ELR (cell line): Measurements from ENCODE around the gene EPB41L1.

Source experiments
- DNase-seq: peaks from one replicate; pipeline ENCODE4 v3.0.0-alpha.2; 2015; ENCODE audit warnings: low read depth

EPB41L1 gene

DNA sequence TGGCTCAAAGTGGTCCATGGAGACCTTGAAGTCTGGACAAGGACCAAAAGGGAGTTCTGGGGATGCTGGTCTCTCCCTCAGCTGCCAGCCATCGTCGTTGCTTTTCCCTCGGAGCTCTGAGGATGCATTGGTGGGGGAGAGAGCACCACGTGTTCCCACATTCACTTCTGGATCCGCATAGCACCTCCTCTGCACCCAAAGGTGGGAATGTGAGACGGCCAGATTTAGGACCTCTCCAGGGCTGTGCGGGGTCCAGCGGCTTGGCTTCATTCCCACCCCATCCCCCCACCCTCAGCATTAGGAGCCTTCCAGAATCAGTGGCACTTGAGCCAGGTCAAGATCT is 1.1 kb downstream of the EPB41L1 start:
- no peak for DNase-seq

DNA sequence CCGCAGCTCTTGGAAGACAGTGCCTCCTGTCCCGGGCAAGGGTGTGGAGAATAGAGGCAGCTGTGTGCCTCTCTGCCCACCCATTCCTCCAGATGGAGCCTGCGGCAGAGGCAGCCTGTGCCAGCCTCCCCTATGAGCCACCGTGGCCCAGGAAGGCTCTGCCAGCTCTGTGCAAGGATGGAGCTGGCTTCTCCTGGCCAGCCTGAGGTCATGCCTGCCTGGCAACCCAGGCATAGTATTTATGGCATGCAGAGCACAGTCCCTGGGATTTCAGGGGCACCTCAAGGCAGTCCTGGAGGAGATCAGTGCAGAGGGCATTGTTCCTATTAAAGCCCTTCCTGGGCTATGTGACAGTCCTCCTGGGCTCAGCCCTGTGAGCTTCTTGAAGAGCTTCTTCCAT is 1.5 kb downstream of the EPB41L1 start:
- DNase-seq, result no peak

DNA sequence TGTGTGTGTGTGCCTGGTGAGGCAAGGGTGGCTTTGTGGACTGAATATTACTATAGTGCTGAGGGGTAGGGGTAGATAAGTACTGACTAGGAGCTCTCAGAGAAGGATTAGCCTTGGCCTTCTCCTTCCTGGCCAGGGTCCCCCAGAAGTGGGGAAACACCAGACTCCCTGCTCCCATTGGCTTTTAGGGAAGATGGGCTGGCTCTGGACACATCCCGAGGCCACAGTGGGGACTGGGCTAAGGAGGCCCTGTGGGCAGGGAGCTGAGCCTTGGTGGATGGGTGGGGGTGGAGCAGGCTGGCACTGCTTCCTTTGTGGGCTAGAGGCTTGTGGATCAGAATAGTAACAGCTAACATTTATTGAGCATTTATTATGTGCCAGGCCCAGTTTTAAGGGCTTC is 3.1 kb downstream of the EPB41L1 start:
- no peak for DNase-seq

DNA sequence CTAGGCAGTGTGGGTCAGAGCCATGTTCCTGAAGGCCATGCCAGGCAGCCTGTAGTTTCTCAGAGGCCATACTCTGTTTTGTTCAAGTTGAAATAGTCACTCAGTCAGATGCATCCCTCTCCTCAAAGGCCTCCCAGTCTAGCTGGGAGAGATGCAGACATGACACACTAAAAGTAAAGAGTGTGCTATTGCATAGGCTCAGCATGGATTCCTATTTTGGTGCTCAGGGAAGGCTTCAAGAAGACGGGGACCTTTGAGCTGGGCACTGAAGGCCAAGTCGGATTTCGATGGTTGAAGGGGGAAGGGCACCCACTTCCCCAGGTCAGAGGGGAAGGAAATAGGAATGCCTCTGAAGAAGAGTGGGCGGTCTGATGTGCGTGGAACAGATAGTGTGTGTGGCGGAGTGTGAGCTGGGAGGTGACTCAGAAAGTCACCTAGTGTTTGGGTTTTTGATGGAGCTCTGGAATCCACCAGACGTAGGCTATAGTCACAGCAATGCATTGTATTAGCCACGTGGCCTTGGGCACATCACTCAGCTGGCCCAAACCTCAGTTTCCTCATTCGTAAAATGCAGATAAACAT is 3.7 kb downstream of the EPB41L1 start:
- DNase-seq, result no peak

DNA sequence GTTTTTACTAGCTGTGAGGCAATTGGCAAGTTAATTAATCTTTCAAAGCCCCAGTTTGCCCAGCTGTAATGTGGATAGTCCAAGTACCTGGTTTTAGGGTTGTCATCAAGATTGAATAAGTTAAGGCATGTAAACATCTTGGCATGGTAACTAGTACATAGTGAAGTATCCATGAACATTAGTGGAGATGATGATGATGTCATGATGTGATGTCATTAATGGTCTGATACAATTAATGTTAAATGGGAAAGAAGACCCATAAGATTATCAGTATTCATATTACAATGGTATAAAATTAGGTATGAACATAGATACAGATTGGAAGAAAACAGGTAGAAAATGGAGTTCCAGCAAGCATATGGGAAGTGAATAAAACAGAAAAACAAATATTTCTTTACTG is 5.3 kb downstream of the EPB41L1 start:
- DNase-seq, result no peak

DNA sequence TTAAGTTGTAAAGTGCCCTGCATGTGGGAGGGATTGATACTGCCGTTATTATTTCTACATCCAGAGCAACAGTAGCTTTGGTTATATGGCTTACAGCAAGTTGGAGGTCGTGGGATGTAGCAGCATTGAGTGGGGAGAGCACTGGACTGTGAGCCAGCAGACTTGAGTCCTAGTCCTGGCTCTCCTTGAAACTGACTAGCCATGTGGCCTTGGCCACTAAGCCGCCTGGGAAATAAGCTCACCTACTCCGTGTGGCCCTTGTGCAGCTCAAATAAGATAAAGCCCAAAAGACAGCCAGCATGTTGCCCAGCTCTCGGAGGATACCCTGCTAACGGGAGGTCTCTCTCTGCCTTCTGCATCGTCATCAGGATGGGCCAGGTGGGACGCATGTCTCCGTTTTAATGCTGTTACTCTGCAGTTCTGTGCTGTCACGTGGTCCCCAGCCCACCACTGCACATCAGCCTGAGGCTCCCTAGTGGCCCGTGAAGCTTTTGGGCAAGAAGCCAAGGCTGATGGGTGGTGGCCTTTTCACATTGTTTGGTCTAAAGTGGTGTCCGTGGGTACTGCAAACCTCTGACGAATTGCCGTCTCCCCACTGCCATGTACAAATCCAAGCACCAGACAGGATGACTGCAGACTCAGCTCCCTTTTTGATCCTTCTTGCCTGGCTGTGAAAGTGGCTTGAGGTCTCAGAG is 7.9 kb downstream of the EPB41L1 start:
- DNase-seq, result no peak

DNA sequence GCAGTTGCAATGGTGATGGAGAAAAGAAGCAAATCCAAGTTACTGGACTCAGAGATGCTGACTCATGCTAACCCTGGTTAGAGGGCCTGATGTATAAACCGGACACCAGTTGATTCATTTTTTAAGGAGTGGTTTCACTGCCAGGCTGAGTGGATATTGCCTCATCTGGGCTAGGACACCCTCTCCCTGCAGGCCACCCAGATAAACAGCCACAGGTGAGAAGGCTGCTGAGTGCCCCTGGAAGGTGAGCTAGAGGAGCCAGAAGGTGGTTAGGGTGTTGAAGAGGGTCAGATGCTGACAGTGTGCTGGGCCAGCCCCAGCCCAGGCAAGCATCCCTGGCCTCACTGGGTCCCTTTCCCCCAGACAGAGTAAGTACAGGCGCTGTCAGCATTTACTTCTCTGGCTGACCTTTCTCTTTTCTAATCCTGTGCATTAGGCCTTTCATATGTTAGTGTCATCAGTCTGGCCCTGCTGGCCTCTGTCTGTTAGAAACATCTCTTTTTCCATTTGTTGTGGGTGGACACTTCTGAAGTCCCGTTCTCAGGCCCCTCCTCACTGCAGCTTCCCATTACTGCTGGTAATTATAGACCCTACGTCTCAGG is 13.5 kb downstream of the EPB41L1 start:
- peak; percentile 88 for DNase-seq

DNA sequence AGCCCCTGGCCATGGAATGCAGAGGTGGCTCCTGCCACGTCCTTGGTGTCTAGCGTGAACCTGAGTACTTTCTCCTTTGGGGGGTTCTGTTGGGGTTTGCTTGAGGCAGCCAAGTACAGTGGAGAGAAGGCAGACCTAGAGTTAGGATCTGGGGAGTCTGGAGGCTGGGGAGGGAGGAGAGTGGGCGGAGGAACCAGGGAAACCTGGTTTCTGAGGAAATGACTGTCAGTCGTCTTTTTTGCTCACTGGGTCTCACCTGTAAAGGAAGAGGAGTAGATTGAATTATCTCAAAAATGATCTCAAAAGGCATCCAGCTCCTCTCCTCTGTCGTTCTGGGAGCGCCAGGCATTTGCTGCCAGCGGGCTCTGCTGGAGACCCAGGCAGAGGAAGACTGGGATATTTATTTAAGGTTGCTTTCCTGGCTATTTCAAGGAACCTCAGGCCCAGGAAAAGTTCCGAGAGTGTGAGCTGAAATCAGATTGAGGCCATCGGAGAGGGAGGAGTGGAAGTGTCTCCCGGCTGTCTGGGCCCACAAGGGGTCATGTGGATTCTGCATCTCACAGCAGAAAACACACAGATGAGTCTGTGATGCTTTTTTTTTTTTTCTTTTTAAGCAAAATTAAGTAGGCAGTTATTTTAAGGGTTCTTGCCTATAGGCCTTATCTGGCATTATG is 16.1 kb downstream of the EPB41L1 start:
- no peak for DNase-seq

DNA sequence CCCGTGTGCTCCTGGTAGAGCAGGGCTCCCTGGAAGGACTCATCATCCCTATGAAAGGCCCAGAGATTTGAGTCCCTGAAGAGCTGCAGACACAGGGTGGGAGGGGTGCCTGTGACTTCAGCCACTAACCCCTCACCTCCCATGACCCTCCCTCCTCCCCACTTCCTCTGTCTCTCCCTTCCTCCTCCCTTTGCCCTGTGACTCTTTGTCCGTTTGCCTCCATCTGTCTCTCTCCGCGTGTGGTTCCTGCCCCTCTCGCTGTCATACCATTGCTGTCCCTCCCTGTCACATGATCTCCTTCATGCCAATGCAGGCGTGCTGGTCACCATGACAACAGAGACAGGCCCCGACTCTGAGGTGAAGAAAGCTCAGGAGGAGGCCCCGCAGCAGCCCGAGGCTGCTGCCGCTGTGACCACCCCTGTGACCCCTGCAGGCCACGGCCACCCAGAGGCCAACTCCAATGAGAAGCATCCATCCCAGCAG is 19.0 kb downstream of the EPB41L1 start:
- DNase-seq, result no peak

DNA sequence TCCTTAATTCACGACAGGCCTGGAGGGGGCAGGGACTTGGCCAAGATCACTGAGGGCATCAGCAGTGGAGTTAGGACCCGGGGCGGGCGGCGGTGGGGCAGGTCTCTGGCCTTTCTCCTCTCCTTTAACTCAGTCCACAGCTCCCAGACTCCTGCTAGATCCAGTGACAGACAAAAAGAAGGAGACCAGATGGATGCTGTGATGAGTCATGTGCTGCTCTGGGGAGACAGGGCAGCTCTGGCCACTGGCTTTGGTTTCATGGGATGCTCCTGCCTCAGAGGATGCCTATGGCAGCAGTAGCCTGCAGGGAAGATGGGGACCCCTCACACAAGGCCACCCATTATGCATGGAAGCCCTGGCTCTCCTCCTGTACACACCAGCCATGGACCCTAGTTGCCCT is 20.5 kb downstream of the EPB41L1 start:
- peak; percentile 64 for DNase-seq

DNA sequence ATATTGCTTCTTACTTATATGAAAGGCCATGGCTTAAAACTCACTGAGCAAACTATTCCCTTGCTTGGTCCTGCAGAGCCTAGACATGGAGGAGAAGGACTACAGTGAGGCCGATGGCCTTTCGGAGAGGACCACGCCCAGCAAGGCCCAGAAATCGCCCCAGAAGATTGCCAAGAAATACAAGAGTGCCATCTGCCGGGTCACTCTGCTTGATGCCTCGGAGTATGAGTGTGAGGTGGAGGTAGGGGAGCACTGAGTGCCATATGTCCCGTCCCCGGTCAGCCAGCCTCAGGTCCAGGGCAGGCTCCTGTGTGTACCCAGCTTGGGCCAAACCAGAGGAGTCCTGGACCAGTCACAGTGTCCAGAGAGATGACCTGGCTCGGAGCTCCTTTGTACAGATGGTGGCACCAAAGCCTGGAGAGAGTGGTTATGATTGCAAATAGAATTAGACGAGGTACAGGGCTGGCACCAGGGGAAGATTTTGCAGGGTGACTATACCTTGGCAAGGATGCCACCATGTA is 21.0 kb downstream of the EPB41L1 start:
- no peak for DNase-seq

DNA sequence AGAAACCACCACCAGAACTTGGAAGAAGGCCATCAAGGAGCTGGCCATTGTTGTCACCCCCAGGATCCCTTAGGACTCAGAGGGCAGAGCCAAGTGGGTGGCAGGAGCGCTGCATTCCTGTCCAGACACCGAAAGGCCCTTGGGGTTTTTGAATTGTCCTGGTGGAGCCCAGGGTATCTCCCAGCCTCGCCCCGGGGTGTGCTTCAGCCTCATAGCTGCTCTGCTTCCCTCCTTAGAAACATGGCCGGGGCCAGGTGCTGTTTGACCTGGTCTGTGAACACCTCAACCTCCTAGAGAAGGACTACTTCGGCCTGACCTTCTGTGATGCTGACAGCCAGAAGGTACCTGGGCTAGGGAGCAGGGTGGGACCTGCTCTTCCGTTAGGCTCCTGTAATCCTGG is 23.2 kb downstream of the EPB41L1 start:
- DNase-seq, result no peak

DNA sequence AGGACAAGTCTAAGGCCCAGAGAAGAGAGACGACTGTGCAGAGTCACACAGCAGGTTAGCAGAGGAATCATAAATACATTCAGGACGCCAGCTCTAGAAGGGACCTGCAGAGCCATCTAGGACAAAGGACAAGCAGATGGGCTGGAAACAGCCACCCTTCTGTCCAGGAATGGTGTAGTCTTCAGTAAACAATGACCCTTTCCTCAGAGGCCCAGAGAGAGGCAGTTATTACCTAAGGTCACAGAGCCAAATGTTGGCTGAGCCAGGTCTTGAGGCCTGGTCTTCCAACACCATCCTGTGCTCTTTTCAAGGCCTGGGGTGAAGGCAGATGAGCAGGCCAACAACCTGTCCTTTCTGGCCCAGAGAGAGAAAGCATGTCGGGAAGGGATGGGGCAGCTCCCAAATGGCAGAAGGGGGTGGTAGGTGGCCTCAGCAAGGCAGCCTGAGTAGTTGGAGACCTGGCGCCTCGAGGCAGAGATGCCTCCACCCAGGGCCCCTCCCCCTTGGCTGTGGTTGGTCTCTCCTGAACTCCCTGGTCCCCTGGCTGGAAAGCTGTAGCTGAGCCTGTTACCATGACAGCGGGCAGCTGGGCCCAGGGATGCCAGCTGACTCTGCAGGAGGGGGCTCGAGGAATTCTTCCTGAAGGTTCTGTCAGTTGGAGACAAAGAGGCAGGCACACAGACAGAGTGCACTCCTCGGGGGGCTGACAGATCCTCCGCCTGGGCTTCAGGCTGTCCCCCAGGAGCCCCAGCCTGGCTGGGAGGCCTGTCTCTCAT is 24.8 kb downstream of the EPB41L1 start:
- no peak for DNase-seq

DNA sequence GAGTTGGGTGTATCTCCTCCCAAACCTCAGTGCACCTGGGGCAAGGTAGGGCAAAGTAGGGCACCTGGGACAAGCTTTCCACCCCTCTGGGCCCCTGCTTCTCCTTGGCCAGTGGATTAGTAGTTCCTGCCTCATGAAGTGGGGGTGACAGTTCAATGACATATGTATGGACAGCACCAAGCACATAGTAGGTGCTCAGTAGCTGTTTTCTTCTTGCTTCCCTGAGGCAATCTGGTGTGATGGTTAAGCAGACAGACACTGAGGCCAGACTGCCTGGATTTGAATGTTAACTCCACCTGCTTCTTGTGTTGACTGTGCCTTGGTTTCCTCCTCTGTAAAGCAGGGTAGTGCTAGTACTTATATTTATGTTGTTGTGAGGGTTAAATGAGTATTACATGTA is 25.8 kb downstream of the EPB41L1 start:
- no peak for DNase-seq

DNA sequence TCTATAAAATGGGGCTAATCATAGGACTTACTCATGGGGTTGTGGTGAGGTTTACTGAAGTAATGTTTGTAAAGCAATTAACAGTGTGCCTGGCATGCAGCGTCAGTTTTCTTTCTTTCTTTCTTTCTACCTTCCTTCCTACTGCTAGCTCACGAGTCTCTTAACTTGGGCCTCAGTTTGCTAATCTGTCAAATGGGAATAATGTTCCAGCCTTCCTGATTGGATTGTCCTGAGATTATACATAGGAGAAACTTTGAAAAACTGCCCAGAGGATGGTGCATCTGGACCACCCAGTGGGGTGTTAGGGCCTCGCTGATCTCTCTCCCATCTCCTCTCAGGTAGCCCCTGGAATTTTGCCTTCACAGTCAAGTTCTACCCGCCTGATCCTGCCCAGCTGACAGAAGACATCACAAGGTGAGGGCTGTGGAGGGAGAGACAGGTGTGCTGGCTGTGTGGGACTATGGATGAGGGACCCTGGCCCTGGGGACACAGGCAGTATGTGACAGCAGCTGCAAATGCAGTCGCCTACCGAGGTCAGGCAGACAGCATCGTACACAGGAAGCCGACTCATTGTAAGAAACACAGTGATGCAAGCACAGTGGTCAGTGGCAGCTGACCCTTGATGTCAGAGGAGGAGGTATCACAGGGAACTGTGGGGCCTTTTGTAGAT is 27.5 kb downstream of the EPB41L1 start:
- peak; percentile 82 for DNase-seq

DNA sequence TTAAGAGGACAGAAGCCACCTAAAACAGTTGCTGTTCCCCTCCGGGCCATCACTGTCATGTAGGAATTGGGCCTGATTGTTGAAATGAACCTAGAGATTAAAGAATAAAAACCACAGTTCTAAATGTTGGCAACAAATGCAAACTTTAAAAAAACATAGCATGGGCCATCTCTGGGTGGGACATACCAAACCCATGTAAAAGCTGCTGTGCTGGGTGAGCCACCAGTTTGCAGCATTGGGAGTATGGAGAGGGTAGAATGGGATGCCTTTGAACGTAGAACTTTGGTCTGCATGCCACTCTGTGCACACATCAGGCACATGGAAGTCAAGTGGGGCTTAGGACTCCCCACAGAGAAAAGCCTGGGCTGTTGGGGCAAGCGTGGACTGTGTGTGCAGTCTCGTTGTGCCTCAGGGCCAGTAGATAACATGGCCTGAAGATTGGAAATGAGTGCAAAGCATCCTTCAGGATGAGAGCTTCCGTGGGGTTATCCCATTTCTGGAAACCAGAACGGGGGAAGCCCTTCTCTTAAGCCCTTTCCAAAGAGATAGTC is 28.1 kb downstream of the EPB41L1 start:
- no peak for DNase-seq

DNA sequence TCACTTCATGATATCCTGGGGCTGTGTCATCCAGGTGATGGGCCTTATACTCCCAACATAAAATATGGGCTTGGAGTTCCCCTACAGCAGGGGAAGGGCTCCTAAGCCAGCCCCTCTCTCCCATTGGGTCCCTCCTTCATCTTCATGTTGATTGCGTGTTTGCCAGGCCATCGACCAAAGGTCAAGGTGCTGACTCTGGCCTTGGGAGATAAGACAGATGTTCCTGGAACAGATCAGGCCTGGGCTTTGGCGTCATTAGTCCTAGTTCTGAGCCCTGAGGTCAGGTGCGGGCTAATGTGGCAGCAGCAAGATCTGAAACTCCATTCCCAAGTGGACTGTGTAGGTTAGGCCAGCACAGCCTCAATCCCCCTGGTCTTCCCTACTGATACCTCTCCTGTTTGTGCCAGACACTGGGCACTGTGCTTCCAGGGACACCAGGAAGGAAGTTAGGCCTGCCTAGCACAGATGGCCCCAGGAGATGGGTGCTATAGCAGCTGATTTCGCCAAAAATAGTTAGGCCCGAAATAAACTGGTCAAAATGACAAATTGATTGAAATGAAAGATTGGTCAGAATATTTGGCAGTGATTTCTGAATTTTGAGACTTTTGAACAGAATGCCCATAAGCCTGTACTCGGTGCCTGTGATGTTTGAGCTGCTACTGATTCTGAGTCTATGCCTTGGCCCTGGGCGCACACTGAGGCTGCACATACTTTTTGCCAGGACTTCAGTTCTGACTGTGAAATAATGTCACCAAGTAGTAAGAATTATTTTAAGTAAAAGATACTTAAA is 28.8 kb downstream of the EPB41L1 start:
- DNase-seq, result no peak

DNA sequence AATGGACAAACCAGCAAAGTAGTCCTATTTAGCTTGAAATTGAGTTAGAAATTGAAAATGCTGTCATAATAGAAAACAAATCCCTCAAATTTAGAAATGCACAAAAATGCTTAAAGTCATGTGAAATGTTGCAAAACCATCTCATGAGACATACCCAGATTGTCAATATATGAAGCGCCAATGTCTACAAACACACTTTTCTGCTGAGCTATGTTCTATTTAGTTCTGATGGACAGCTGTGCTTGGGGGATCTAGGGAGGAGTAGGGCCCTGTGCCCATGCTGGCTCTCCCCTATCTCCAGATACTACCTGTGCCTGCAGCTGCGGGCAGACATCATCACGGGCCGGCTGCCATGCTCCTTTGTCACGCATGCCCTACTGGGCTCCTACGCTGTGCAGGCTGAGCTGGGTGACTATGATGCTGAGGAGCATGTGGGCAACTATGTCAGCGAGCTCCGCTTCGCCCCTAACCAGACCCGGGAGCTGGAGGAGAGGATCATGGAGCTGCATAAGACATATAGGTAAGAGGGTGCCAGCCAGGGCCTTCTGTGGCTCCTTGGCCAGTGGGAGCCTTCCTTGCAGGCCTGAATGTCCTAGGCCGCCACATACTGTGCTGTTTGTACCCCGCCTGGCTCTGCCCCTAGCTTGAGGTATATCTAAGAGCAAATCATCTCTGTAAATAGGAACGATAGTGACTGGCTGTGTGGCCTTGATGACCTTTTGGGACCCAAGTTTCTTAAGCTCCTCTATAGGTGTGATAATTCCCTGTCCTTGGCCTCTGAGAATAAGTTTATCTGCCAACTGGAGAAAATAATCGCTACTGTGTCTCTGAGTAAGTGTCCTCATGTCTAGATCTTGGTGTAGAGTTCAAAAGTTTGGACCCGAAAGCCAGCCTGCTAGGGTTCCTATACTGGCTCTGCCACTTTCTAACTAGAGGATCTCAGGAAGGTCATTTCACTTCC is 30.6 kb downstream of the EPB41L1 start:
- DNase-seq, result no peak

DNA sequence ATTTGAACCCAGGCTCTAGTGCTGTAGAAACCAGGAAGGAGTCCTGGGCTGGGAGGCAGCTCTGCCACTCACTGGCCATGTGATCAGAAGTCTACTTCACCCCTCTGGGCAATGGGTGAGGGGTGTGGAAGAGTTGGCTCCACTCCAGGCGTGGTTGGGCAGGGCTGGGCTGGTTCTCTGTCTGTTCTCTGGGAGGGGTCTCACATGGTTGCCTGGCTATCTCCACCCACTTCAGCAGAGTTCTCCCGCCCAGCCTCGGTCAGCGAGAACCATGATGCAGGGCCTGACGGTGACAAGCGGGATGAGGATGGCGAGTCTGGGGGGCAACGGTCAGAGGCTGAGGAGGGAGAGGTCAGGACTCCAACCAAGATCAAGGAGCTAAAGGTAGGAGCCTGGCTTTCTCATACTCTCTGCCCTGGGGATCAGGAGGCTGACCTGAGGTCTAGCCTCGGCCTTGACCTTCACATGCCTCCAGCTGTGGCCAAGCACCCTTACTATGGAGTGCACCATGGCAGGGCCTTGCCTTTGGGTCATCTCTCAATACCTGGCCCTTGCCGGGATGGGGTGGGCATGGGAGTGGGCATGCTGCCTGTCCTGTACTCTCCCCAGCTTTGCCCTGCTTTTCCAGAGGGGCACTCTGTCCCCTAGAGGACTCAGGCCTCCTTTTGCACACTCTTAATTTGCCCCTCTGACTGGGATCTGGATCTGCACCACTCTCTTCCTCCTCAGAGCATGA is 39.6 kb downstream of the EPB41L1 start:
- DNase-seq, result no peak
